GM12892 (cell line): ENCODE results near the gene NTN3.

ENCODE experiments used
- POLR2A ChIP-seq: IDR thresholded peaks from 2 replicates; pipeline ENCODE4 v1.6.1; 2011; ENCODE audit warnings: low read depth, low read length, control low read depth
- POLR2AphosphoS5 ChIP-seq: IDR thresholded peaks from 2 replicates; pipeline ENCODE4 v1.6.1; 2011; ENCODE audit warnings: low read depth, low read length, control low read depth
- TAF1 ChIP-seq: IDR thresholded peaks from 2 replicates; pipeline ENCODE4 v1.6.1; 2011; ENCODE audit warnings: low read depth, mild to moderate bottlenecking, control low read depth, low read length, borderline replicate concordance

GRCh38 chr16:2438121-2438520 lies 33.0 kb upstream of the NTN3 start:
- TF ChIP-seq POLR2AphosphoS5 (no peak), POLR2A (no peak), TAF1 (no peak)
